HG03520 (cell line): ENCODE results near the gene NRTN.
A peak's percentile ranks its signal among the peaks of the same experiment; 100 is the strongest.

Source experiments
- ATAC-seq: cut with Tn5 transposase; IDR thresholded peaks from one replicate; pipeline ENCODE4 v1.9.1; 2021; ENCODE audit warnings: mild to moderate bottlenecking, moderate library complexity; ENCODE audit not compliant: unreplicated experiment

The NRTN gene

DNA sequence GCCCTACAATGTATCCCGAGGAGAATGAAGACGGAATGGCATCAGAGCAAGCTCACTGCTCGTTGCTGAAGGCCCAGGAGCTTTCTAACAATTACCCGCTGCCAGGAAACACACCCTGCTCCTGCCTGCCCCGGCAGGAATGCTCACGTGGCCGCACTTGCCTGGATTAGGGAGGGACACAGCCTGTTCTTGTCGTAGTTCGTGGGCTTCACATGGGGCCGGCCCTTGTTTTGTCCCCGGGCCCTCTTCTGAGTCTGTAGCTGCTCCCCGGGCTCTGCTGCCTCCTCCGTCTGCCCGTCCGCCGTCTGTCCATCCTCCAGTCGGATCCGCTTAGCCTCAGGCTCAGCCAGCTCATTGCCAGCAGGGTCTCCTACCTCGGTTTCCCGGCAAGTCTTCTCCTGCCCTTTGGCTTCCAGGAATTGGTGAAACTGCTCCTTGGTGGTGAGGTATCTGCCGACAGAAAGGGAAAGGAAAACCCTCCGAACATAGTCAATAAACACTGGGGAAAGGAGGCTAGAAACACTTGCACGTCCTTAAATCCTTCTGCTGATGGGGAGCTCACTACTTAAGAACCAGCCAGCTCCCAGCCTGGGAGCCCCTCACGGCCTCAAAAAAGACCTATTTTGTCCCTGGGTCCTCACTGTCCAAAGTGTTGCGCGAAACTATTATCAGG is 14.8 kb upstream of the NRTN start:
- no peak for ATAC-seq

DNA sequence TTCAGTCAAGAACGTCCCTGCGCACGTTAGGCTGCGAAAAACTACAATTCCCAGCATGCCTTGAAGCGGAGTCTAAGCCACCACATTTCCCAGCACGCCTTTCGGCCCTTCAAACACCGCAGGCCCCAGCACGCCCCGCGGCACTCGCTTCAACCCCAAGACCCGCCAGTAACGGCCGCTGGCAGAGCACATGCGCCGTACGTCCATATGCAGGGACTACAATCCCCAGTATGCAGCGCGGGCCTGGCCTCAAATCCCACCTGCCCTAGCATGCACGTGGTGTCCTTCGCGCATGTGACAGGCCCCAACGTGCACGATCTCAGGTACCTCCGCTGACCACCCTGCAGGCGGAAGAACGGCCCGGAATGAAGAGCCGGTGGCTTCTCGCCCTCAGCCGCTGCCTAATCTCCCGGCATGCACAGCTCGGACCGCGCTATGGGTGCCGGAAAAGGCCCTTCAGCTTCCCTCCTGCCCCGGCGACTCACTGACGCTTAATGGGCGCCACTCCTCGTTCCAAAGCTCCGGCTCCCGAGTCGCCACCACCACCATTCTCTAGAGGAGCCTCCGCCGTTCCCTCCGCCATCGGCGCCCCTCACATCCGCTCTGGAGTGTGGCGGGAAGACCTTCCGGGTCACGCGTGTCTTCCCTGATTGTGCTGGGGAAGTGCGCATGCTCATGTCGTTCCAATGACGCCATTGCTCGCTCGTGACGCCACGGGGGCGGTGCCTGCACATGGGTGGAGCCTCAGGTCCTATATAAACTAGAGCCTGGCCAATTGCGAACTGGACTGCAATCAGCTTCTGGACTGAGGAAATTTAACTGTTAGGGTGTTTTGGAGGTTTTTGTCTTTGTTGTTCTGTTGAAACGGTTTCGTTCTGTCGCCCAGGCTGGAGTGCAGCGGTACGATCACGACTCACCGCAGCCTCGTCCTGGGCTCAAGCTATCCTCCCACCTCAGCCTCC is 14.0 kb upstream of the NRTN start, which contains the start of gene DUS3L:
TSS of gene DUS3L (minus strand) at position 605 of the 962 bp plus-strand sequence. CDS start at position 583, 22 bp downstream.
- ATAC-seq: peak; percentile 82

GRCh38 chr19:5792224-5792623 is 12.6 kb upstream of the NRTN start:
- no peak for ATAC-seq

- no peak for ATAC-seq
Observed at GRCh38 chr19:5793188-5793587, 11.7 kb upstream of the NRTN start.

DNA sequence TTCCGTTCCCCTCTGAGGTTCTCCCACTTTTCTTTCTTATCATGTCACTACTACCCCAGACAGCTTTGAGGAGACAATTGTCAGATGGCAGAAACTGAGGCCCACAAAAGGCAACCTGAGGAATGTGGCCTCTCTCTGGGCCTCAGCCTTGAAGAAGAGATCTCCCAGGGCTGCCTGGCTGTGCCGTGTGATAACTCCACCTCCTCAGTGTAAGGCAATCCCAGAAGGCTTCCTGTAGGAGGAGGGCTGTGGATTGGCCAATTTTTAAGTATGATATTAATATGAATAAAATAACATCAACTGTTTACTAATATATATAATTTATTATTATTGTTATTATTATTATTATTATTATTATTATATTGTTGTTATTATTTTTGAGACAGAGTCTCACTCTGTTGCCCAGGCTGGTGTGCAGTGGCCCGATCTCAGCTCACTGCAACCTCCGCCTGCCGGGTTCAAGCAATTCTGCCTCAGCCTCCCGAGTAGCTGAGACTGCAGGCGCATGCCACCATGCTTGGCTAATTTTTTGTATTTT is 9.4 kb upstream of the NRTN start:
- no peak for ATAC-seq

- ATAC-seq: no peak
Observed at GRCh38 chr19:5798244-5798643, 6.6 kb upstream of the NRTN start.

- ATAC-seq: no peak
Observed at GRCh38 chr19:5799247-5800241, 5.3 kb upstream of the NRTN start.

DNA sequence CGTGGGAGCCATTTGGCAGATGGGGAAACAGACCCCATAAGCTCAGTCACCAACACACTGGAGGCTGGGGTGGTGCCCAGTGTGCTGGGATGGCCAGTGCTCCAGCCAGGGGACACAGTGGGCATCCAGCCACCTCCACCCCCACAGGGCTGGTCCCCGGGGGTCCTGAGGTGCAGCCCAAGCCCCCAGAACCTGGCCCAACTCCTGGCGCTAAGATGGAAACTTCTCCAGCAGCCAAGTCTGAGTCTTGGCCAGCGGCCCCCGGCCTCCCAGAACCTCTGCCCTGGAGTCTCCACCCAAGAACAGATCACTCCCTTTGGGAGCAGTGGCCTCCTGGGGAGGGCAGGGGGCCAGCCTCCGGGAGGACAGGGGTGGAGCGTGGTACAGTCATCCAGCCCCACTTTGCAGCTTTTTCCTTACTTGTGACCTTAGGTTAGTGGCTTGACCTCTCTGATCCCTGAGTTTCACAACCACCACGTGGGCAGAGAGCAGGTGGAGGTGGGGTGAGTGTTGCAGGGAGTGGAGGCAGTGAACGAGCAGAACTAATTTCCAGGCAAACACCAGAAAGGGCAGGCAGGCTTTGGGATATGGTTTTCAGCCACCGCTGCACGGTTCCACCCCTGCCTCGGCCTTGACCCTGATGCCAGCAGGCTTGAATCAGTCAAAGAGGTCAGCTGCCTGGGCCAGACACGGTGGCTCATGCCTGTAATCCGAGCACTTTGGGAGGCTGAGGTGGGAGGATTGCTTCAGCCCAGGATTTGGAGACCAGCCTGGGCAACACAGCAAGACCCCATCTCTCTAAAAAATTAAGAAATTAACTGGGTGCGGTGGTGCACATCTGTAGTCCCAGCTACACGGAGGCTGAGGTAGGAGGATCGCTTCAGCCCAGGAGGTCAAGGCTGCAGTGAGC is 4.3 kb upstream of the NRTN start:
- ATAC-seq: no peak

- no peak for ATAC-seq
Observed at GRCh38 chr19:5801796-5802619, 2.9 kb upstream of the NRTN start.

DNA sequence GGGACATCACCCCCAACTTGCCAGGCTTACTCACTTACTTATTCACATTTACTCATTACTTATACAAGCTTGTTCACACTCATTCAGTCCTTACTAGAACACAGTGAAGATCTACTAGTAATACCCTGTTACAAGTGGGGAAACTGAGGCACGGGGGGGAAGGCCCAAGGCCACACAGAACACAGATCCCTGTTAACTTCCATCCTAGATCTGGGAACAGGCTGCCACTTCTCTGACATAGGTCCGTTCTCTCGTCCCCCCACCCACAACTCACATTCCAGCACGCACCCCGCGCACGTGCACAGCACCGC is 1.5 kb upstream of the NRTN start:
- no peak for ATAC-seq

GRCh38 chr19:5803752-5804515 is 933 bp upstream of the NRTN start:
- peak; percentile 77 for ATAC-seq

GRCh38 chr19:5805462-5806132 is 730 bp downstream of the NRTN start:
- no peak for ATAC-seq

DNA sequence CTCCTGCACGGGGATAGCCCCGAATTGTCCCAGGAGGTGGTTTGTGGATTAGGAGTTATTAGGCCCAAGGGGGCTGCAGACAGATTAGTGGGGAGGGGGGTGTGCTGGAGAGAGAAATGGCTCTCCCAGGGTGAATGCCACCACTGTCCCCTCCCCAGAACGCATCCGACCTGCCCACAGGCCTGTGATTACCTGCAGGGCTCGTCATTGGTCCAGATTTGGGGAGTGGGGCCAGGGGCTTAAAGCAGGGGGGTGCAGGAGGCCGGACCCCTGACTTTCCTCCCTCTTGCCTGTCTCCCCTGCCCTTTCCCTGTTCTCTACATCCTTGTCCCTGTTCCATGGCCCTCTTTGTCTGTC is 1.2 kb downstream of the NRTN start:
- no peak for ATAC-seq

DNA sequence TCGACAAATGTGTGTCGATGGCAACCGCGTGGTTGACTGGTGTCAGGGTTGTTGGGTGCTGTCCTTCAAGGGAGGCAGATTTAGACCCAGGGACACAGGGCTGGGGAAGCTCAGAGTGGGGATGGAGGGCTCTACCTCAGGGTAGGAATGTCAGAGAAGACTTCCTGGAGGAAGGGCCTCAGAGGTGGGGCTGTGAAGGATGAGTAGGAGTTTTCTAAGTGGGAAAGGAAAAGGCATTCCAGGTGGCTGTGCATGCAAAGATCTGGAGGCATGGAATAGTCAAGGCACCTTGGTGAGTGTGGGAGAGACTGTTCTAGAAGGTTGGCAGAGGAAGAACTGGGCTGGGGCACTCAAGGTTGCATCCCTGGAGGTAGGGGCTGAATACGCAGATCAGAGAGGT is 2.0 kb downstream of the NRTN start:
- no peak for ATAC-seq

GRCh38 chr19:5808120-5808816 is 3.4 kb downstream of the NRTN start:
- no peak for ATAC-seq

- no peak for ATAC-seq
Observed at GRCh38 chr19:5809053-5809452, 4.2 kb downstream of the NRTN start.

GRCh38 chr19:5809469-5809868 is 4.6 kb downstream of the NRTN start:
- no peak for ATAC-seq
